SKM-1 (cell line): ENCODE results near the gene ICE2.
"Not testable (repeated sequence)": the region's sequence is repeated elsewhere in the genome, so short reads cannot be mapped to it uniquely, and the experiment has no call there.

ENCODE experiments used
- DNase-seq: peaks from one replicate; lab custom pipeline; 2025; ENCODE audit not compliant: unreplicated experiment; lab: John Stamatoyannopoulos, UW

ICE2 gene

GRCh38 chr15:60411774-60412425 lies 67.0 kb downstream of the ICE2 start:
- no peak for DNase-seq

- not testable (repeated sequence) for DNase-seq
Observed at GRCh38 chr15:60410350-60410749, 68.6 kb downstream of the ICE2 start.

GRCh38 chr15:60408463-60408981 lies 70.4 kb downstream of the ICE2 start:
- DNase-seq, result peak; percentile 78

GRCh38 chr15:60407415-60407805 lies 71.5 kb downstream of the ICE2 start:
- DNase-seq, result no peak

GRCh38 chr15:60406513-60407414 lies 72.2 kb downstream of the ICE2 start:
- no peak for DNase-seq

- no peak for DNase-seq
Observed at GRCh38 chr15:60405399-60405798, 73.5 kb downstream of the ICE2 start.

GRCh38 chr15:60404351-60404750 lies 74.6 kb downstream of the ICE2 start:
- DNase-seq, result not testable (repeated sequence)

- DNase-seq, result no peak
Observed at GRCh38 chr15:60400944-60401343, 78.0 kb downstream of the ICE2 start.

GRCh38 chr15:60399931-60400330 lies 79.0 kb downstream of the ICE2 start:
- DNase-seq, result no peak

GRCh38 chr15:60399246-60399915 lies 79.6 kb downstream of the ICE2 start:
- no peak for DNase-seq

- DNase-seq, result no peak
Observed at GRCh38 chr15:60397772-60398445, 81.0 kb downstream of the ICE2 start, which contains the start of gene ANXA2. TSS of gene ANXA2 (minus strand) at chr15:60397986. CDS start at chr15:60386075, 11,911 bp downstream.

- no peak for DNase-seq
Observed at GRCh38 chr15:60396958-60397771, 81.8 kb downstream of the ICE2 start.

- no peak for DNase-seq
Observed at GRCh38 chr15:60396560-60396957, 82.4 kb downstream of the ICE2 start.

- DNase-seq, result no peak
Observed at GRCh38 chr15:60396100-60396499, 82.8 kb downstream of the ICE2 start.

GRCh38 chr15:60395276-60396011 lies 83.5 kb downstream of the ICE2 start:
- no peak for DNase-seq

- no peak for DNase-seq
Observed at GRCh38 chr15:60394689-60395097, 84.2 kb downstream of the ICE2 start.

- no peak for DNase-seq
Observed at GRCh38 chr15:60392986-60393790, 85.8 kb downstream of the ICE2 start.

- DNase-seq, result no peak
Observed at GRCh38 chr15:60392601-60392985, 86.3 kb downstream of the ICE2 start.
